Measurements from ENCODE around the gene RAD51B. TPM values are rescaled to one million over a fixed set of nuclear protein-coding genes. Genes with fewer than 3 reads are reported as not detected.
A peak's percentile ranks its signal among the peaks of the same experiment; 100 is the strongest.

The RAD51B gene
- total and polyA plus RNA-seq, 9 of the 15 experiments (the other 6 are each of a cell fraction or from before 2014, with no cell fraction given) = 8.5 to 17.3 (median 11.3) TPM

DNA sequence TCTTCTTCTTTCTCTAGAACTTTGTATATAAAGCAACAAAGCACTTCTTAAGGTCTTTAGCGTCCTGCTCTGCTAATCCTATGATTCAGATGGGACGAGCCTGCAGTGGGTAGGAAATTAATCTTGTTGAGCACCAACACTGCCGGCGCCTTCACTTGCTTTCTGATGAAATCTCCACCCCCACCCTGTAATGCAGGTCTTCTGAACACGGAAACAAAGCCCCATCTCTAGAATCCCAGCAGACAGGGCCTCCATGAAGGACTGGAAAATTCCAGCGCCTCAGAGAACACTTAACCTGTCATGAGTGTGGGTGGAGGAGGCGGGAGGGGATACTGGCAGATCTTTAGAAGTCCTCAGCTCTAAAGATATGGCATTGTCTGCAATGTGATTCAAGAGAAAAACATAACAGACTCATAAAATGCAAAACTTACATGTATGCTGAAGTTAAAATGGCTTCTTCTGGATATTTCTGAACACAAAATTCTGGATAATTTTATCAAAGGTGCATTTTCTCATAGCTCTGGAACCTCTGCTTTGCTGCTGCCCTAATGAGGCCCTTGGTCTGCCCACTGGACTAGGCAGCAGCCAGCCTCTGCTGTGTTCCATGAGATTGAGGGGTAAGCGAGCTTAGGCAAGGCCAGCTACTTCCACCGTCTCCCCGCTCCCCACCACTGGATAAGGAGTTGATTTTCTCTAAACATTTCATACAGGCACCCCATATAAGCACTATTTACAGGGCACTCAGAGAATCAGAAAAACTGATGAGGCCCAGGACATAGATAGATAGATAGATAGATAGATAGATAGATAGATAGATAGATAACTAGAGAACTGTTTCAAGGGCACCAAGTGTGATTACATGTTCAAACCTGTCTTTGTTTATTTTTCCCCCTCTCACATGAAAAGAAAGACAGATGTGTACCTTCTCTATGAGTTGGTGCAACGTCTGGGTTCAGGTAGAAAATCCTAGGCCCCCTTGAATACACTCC, 930.2 kb downstream of the RAD51B start (continued):
- TF ChIP-seq, protein P1, sequence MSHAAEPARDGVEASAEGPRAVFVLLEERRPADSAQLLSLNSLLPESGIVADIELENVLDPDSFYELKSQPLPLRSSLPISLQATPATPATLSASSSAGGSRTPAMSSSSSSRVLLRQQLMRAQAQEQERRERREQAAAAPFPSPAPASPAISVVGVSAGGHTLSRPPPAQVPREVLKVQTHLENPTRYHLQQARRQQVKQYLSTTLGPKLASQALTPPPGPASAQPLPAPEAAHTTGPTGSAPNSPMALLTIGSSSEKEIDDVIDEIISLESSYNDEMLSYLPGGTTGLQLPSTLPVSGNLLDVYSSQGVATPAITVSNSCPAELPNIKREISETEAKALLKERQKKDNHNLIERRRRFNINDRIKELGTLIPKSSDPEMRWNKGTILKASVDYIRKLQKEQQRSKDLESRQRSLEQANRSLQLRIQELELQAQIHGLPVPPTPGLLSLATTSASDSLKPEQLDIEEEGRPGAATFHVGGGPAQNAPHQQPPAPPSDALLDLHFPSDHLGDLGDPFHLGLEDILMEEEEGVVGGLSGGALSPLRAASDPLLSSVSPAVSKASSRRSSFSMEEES (CRISPR knock-in tag; IDR thresholded peaks at IDR 0.05) = no peak
- TF ChIP-seq FOXA3 (CRISPR knock-in tag; conservative IDR thresholded peaks at IDR 0.05 in 1 of 2, IDR thresholded peaks at IDR 0.05 in 1 of 2) = no peak
- no peak for TF ChIP-seq ZNF175 (CRISPR knock-in tag; IDR thresholded peaks at IDR 0.05; ENCODE audit: low read depth)
- TF ChIP-seq NR2C1 (IDR thresholded peaks at IDR 0.05) = no peak
- peak; percentile 6; the same call in 1 of the 2 replicates for TF ChIP-seq NR2C1 (tag; IDR thresholded peaks at IDR 0.05)
- no peak for TF ChIP-seq ILF3 (IDR thresholded peaks at IDR 0.05; ENCODE audit: borderline replicate concordance)
- no peak for TF ChIP-seq HOXB6 (CRISPR knock-in tag; IDR thresholded peaks at IDR 0.05; ENCODE audit: borderline replicate concordance)
- TF ChIP-seq EGR1 (conservative IDR thresholded peaks at IDR 0.05) = peak; percentile 83
- TF ChIP-seq, protein P2, sequence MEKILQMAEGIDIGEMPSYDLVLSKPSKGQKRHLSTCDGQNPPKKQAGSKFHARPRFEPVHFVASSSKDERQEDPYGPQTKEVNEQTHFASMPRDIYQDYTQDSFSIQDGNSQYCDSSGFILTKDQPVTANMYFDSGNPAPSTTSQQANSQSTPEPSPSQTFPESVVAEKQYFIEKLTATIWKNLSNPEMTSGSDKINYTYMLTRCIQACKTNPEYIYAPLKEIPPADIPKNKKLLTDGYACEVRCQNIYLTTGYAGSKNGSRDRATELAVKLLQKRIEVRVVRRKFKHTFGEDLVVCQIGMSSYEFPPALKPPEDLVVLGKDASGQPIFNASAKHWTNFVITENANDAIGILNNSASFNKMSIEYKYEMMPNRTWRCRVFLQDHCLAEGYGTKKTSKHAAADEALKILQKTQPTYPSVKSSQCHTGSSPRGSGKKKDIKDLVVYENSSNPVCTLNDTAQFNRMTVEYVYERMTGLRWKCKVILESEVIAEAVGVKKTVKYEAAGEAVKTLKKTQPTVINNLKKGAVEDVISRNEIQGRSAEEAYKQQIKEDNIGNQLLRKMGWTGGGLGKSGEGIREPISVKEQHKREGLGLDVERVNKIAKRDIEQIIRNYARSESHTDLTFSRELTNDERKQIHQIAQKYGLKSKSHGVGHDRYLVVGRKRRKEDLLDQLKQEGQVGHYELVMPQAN (IDR thresholded peaks at IDR 0.05; ENCODE audit: borderline replicate concordance) = no peak
- no peak for TF ChIP-seq THRAP3 (IDR thresholded peaks at IDR 0.05; ENCODE audit: borderline replicate concordance)
- TF ChIP-seq POLR2H (tag; IDR thresholded peaks at IDR 0.05; ENCODE audit: low read depth) = peak; percentile 70
- TF ChIP-seq CREM (IDR thresholded peaks at IDR 0.05; ENCODE audit: low read depth) = no peak
- TF ChIP-seq SRSF7 (optimal IDR thresholded peaks at IDR 0.05; ENCODE audit: low read depth, low read length) = no peak
- TF ChIP-seq SMAD1 (IDR thresholded peaks at IDR 0.05; ENCODE audit: low read depth, low read length, partially characterized antibody) = no peak
- TF ChIP-seq ZNF174 (CRISPR knock-in tag; IDR thresholded peaks at IDR 0.05) = no peak
- TF ChIP-seq ZNF583 (CRISPR knock-in tag; IDR thresholded peaks at IDR 0.05) = no peak
- TF ChIP-seq RAD51 (IDR thresholded peaks at IDR 0.05; ENCODE audit: borderline replicate concordance, low read depth) = no peak
- TF ChIP-seq BRD9 (IDR thresholded peaks at IDR 0.05; ENCODE audit: low read depth, partially characterized antibody) = peak; percentile 62
- TF ChIP-seq TAF7 (tag; IDR thresholded peaks at IDR 0.05) = no peak
- TF ChIP-seq, protein P3, sequence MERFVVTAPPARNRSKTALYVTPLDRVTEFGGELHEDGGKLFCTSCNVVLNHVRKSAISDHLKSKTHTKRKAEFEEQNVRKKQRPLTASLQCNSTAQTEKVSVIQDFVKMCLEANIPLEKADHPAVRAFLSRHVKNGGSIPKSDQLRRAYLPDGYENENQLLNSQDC (CRISPR knock-in tag; IDR thresholded peaks at IDR 0.05) = no peak
- peak; percentile 49; the same call in 1 of the 2 replicates for TF ChIP-seq SMAD4 (CRISPR knock-in tag; conservative IDR thresholded peaks at IDR 0.05)
- TF ChIP-seq CEBPB (tag; IDR thresholded peaks at IDR 0.05) = 0 out of 2 replicates have a peak, but pooled peaks have one; percentile 29
- TF ChIP-seq, protein P4, sequence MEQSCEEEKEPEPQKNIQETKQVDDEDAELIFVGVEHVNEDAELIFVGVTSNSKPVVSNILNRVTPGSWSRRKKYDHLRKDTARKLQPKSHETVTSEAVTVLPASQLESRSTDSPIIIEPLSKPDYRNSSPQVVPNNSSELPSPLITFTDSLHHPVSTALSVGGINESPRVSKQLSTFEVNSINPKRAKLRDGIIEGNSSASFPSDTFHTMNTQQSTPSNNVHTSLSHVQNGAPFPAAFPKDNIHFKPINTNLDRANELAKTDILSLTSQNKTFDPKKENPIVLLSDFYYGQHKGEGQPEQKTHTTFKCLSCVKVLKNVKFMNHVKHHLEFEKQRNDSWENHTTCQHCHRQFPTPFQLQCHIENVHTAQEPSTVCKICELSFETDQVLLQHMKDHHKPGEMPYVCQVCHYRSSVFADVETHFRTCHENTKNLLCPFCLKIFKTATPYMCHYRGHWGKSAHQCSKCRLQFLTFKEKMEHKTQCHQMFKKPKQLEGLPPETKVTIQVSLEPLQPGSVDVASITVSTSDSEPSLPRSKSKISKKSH (CRISPR knock-in tag; IDR thresholded peaks at IDR 0.05) = no peak

All from K562 (cell line).